A172 (cell line): ENCODE data around the gene AMY2A. TPM values are rescaled to one million over a fixed set of nuclear protein-coding genes. Genes with fewer than 3 reads are reported as not detected.
"Not testable (repeated sequence)": the region's sequence is repeated elsewhere in the genome, so short reads cannot be mapped to it uniquely, and the experiment has no call there.

Experiments used
- DNase-seq: peaks from one replicate; pipeline ENCODE4 v3.0.0-alpha.2; 2015; ENCODE audit warnings: low spot score
- total RNA-seq: library from RNA; depleted of rRNA; stranded (reverse); fragments of >200 nt; shearing (Covaris generic); gene quantifications from 2 replicates; pipeline ENCODE4 v1.2.3, GENCODE V29; 2014; rRNA removed

The AMY2A gene
- not detected in 2 replicates for total RNA-seq

DNA sequence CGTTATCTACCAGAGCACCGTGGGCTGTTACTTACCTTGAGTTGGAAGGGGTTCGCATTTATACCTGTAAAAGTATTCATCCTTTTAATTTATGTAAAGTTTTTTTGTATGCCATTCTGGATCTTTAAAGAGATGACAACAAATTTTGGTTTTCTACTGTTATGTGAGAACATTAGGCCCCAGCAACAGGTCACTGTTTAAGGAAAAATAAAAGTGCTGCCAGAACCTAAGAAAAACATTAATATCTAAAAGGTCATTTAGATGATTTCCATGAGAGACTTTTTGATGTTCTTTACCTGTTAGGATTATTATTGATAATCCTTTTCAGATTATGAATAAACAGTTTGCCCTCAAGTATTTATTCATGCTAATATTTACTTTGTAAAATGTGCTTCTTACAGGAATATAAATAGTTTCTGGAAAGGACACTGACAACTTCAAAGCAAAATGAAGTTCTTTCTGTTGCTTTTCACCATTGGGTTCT lies at the start of gene AMY2A:
Gene AMY2A (plus strand): TSS at position 434 of the 484 bp plus-strand sequence. CDS start 14 bp downstream, at position 448.
- not testable (repeated sequence) for DNase-seq

DNA sequence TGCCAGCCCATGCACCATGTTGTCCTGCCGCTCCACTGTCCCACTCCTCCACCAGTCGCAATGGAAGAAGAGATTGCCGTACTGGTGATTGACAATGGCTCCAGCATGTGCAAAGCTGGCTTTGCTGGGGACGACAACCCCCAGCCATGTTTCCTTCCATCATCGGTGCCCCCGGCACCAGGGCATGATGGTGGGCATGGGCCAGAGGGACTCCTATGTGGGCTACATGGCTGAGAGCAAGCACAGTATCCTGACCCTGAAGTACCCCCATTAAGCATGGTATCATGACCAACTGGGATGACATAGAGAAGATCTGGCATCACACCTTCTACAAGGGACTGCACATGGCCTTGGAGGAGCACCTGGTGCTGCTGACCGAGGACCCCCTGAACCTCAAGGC lies 47.7 kb upstream of the AMY2A start:
- DNase-seq = no peak

- not testable (repeated sequence) for DNase-seq
These were observed 45.9 kb upstream of the AMY2A start, which contains the start of gene AMY2B for GRCh38 chr1:103571289-103571688. Gene AMY2B, plus strand, starts transcription at chr1:103571589. Its CDS starts 14 bp downstream, at chr1:103571603.

- no peak for DNase-seq
These were observed 41.2 kb upstream of the AMY2A start for GRCh38 chr1:103576065-103576464.

DNA sequence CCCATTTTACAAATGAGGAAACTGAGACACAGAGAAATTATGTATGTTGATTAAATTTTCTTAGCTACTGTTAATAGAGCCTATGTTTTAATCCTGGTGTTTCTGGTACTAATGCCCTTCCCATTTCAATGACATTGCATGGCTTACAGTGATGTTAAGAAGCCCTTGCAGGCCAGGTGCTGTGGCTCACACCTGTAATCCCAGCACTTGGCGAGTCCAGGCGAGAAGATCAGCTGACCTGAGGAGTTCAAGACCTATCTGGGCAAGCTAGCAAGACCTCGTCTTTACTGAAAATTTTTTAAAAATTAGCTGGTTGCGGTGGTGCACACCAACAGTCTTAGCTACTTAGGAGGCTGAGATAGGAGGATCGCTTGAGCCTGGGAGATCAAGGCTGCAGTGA lies 40.4 kb upstream of the AMY2A start:
- not testable (repeated sequence) for DNase-seq

DNA sequence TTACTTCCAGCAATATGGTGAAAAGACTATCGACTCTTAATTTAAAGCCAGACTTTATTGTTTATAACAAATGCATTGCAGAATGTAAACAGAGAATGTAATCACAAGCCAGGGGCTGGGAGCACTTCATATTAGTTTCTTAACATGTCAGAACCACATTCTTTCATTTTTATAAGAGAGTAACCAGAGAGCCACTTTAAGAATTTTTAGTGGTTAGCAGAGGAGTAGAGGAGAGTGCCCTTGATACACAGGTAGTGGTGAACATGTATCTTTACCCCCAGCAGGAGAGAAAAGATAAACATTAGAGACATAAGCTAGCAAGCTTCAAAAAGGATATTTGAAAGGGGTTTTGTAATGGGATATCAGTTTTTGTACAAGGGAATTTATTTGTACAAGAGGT lies 34.8 kb upstream of the AMY2A start:
- no peak for DNase-seq

- no peak for DNase-seq
These were observed 33.3 kb upstream of the AMY2A start for GRCh38 chr1:103583887-103584286.

DNA sequence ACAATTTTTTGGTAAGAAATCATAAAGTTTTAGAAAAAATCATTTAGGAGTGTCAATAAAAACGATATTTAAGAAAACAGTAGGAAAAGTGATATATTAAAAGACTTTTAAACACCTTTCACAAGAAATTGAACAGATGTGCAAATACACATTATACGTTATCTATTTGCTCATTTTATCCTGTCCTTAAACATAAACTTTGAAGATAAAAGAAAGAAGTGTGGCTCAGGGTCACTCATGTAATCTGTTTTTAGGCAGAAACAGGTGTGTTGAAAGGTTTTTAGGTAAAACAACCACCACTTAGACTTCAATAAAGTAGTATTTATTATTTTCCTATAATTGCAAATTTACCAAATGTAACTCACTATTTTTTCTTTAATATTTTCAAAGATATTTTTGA lies 32.7 kb upstream of the AMY2A start:
- DNase-seq = no peak

- DNase-seq = not testable (repeated sequence)
These were observed 14.5 kb upstream of the AMY2A start for GRCh38 chr1:103602740-103603139.

DNA sequence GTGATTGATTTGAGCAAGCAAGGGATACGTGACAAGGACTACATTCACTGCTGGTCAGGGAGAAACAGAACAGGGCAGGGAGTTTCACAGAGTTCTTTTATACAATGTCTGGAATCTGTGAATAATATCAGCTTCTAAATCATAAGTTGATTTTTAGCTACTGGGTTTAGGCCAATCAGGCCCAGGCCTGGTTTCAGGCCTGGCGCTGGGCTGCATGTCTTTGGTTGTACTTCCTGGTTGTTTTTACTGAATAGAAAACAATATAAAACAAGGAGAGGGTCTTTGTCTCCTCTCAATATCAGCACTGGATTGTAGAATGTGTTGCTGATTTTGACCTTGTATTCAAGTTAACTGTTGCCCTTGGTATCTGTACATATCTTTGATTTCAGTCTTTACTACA lies 865 bp upstream of the AMY2A start:
- no peak for DNase-seq

- not testable (repeated sequence) for DNase-seq
These were observed 10.2 kb downstream of the AMY2A start for GRCh38 chr1:103627436-103627835.

DNA sequence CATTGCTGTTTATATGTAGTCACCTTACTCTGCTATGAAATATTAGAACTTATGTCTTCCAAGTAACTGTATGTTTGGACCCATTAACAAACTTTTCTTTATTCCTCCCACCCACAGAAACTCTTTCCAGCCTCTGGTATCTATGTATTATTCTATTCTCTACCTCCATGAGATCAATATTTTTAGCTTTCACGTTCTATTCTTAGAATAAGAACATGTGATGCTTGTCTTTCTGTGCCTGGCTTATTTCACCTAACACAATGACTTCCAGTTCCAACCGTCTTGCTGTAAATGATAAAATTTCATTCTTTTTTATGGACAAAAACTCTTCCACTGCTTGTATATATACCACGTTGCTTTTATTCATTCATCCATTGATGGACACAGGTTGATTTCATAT lies 24.0 kb downstream of the AMY2A start:
- DNase-seq = not testable (repeated sequence)

DNA sequence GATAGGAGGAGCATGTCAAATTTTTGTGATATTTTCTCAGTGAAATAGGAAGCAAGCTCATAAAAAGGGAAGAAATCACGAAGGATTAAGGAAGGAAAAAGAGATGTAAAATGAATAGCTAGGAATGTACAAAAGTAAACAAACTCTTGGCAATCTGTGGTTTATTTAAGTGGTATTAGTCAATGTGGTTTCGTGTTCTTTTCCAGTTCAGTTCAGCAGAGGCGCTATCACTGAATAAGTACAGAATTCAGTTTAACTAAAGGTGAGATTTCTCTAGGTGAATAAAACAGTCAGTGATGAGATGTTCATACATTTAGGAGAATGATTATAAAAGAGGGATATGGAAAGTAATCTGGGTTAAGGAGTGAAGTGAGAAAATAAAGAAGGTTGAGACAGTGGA lies 26.7 kb downstream of the AMY2A start:
- not testable (repeated sequence) for DNase-seq

DNA sequence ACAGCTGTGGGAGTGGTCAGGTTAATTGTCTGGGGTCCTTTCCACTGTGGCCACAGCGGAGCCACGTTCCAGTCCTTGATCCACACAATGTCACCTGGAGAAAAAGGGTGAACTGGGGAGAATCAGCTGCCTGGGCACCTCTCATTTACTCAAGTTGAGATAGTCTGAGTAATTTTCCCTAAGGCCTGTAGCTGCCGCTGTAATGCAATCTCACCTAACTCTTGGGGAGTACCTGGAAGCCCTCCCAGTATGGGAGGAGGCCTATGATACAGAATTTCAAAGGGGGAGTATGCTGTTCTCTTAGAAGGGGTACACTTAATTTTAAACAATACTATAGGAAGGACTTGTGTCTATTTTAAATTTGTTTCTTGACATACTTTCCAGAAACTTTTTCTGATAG lies 33.1 kb downstream of the AMY2A start:
- DNase-seq = not testable (repeated sequence)

DNA sequence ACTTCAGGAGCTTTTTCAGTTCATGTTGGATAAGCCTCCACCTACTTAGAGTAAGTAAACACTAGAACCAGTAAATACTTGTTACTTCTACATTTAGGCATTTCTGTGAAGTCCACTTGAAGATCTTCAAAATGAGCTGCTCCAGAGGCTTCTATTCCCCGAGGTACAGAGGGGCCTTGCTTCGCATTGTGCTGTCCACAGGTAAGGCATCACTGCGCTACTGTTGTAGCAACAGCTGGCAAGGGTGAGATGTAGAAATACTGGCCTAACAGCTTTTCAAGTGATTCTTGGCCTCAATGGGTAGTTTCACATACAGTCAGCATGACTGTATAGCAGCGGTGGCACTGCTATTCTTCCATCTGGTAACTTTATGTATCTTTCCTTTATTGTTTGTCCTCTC lies 33.7 kb downstream of the AMY2A start:
- DNase-seq = not testable (repeated sequence)

DNA sequence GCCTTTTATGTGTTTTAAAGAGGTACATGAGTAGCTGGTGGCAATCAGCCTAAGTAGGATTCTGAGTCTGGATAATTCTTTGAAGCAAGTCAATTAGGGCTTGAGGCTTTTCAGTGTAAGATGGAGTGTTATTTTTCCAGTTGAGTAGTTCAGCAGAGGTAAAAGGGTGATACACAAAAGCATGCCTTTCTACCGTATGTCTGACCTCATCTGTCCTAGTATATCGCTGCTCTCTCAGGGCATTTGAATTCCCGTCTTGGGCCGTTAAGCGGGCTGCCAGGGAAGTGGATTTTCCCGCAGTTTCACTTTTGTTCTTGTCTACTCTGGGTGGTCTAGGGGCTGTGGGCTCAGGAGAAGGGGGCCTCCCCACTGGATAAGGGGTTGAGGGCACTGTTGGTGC lies 36.9 kb downstream of the AMY2A start:
- DNase-seq = not testable (repeated sequence)

GRCh38 chr1:103655460-103655859 lies 38.2 kb downstream of the AMY2A start, which contains the start of gene AMY1A:
Gene AMY1A, plus strand, starts transcription at chr1:103655760. Its CDS starts 571 bp downstream, at chr1:103656331.
- not testable (repeated sequence) for DNase-seq

Other genes starting within 250 kb of the AMY2A start
- 3.7 and 4.3 TPM in 2 replicates for gene RNPC3, start 91.7 kb upstream of the AMY2A start, total RNA-seq
- gene AMY2B, start 45.8 kb upstream of the AMY2A start, total RNA-seq = not detected in 2 replicates
- gene AMY1A, start 38.3 kb downstream of the AMY2A start, total RNA-seq = not detected in 2 replicates
- gene AMY1B, start 78.8 kb downstream of the AMY2A start, total RNA-seq = not detected in 2 replicates
- gene AMY1C, start 132.5 kb downstream of the AMY2A start, total RNA-seq = not detected in 2 replicates